HK-2 (cell line): ENCODE measurements around the gene NUPR2.
"Not testable (repeated sequence)": the region's sequence is repeated elsewhere in the genome, so short reads cannot be mapped to it uniquely, and the experiment has no call there.

ENCODE experiments used
- DNase-seq: peaks from one replicate; pipeline ENCODE4 v3.0.0-alpha.2; 2018; ENCODE audit not compliant: unreplicated experiment

The NUPR2 gene

GRCh38 chr7:56086761-56087160 is 29.5 kb downstream of the NUPR2 start:
- DNase-seq = no peak

GRCh38 chr7:56083150-56083785 is 32.9 kb downstream of the NUPR2 start:
- no peak for DNase-seq

GRCh38 chr7:56081626-56082340 is 34.4 kb downstream of the NUPR2 start:
- no peak for DNase-seq

DNA sequence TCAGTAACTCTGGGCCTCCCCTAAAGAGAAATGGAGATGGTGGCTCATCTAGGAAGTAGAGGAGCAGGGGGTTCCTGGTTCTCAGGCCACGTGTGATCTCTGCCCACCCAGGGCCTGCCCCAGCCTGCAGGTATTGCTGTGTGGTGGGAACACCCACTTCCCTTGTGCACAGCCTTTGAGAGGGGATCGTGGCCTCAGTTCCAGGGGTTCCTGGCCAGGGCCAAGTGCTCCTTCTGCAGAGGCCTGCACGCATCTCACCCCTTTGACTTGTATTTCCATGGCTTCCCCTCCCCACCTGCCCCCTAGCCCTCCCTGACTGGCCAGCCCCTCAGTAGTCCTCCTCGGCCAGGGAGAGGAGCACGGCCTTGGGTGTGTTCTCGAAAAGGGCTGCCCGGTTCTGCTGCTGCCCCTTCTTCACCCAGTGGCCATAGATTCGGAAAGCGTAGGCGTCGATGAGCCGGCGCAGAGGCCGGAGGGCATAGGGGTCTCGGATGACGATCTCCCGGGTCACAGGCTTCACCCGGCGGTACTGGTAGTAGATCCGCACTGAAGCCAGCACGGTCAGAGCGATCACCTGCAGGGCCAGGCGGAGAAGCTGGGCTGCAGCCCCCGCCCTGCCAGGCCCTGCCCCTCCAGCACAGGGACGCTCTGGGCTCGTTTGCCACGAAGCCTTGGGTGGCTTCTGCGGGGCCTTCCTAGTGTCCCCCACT is 35.3 kb downstream of the NUPR2 start:
- DNase-seq = not testable (repeated sequence)

DNA sequence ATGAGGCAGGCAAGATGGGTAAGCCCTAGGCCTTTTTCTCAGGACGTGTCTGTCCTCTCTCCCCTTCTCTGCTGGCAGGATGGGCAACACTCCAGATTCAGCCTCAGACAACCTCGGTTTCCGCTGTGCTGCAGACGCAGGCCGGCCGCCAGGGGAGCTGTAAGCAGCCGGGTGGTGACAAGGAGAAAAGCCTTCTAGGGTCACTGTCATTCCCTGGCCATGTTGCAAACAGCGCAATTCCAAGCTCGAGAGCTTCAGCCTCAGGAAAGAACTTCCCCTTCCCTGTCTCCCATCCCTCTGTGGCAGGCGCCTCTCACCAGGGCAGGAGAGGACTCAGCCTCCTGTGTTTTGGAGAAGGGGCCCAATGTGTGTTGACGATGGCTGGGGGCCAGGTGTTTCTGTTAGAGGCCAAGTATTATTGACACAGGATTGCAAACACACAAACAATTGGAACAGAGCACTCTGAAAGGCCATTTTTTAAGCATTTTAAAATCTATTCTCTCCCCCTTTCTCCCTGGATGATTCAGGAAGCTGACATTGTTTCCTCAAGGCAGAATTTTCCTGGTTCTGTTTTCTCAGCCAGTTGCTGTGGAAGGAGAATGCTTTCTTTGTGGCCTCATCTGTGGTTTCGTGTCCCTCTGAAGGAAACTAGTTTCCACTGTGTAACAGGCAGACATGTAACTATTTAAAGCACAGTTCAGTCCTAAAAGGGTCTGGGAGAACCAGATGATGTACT is 36.6 kb downstream of the NUPR2 start:
- no peak for DNase-seq

GRCh38 chr7:56078196-56078595 is 38.0 kb downstream of the NUPR2 start:
- DNase-seq = no peak

GRCh38 chr7:56077681-56078080 is 38.5 kb downstream of the NUPR2 start:
- no peak for DNase-seq

GRCh38 chr7:56074371-56074791 is 41.8 kb downstream of the NUPR2 start:
- DNase-seq = peak; percentile 88

- DNase-seq = not testable (repeated sequence)
These were observed 49.8 kb downstream of the NUPR2 start for GRCh38 chr7:56066376-56066775.
